ENCODE data around the gene AMIGO2.

The AMIGO2 gene, protein sequence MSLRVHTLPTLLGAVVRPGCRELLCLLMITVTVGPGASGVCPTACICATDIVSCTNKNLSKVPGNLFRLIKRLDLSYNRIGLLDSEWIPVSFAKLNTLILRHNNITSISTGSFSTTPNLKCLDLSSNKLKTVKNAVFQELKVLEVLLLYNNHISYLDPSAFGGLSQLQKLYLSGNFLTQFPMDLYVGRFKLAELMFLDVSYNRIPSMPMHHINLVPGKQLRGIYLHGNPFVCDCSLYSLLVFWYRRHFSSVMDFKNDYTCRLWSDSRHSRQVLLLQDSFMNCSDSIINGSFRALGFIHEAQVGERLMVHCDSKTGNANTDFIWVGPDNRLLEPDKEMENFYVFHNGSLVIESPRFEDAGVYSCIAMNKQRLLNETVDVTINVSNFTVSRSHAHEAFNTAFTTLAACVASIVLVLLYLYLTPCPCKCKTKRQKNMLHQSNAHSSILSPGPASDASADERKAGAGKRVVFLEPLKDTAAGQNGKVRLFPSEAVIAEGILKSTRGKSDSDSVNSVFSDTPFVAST

DNA sequence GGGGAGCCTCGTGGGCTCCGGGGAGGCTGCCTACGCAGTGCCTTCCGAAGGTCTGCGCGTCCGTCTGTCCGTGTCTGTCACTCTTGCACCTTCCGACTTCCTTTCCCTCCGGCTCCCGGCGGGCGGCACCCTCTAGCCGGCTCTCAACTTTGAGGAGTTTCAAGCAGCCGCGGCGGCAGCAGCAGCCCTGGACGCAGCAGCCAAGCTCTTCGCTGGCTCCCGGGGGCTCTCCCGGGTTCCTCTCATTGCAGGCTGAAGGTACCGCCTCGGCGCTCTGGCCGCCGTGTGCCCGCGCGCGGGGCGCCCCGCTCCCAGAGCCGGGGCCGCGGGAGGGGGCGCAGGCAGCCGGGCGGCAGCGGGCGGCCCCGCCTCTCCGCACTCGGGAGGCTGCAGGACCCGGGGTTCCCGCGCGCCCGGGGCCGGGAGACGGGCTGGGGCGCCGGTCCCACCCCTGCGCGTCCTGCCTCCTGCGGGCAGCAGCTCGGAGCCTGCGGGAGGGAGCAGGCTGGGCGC, at the start of gene AMIGO2, which contains the start of gene PCED1B:
Gene AMIGO2, minus strand, starts transcription at position 492 of the 513 bp plus-strand sequence. CDS start 957 bp downstream, outside the sequence.
Gene PCED1B, plus strand, starts transcription at position 154 of the 513 bp plus-strand sequence. CDS start 155,443 bp downstream, outside the sequence.
- H3K4me3 ChIP-seq (ENCODE audit: low read depth, low read length): peak within 1 kb of the TSS; percentile 37
- TF ChIP-seq, protein P1, sequence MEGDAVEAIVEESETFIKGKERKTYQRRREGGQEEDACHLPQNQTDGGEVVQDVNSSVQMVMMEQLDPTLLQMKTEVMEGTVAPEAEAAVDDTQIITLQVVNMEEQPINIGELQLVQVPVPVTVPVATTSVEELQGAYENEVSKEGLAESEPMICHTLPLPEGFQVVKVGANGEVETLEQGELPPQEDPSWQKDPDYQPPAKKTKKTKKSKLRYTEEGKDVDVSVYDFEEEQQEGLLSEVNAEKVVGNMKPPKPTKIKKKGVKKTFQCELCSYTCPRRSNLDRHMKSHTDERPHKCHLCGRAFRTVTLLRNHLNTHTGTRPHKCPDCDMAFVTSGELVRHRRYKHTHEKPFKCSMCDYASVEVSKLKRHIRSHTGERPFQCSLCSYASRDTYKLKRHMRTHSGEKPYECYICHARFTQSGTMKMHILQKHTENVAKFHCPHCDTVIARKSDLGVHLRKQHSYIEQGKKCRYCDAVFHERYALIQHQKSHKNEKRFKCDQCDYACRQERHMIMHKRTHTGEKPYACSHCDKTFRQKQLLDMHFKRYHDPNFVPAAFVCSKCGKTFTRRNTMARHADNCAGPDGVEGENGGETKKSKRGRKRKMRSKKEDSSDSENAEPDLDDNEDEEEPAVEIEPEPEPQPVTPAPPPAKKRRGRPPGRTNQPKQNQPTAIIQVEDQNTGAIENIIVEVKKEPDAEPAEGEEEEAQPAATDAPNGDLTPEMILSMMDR (IDR thresholded peaks at IDR 0.05; ENCODE audit: insufficient read depth, low read depth, low read length, missing control alignments): peak; percentile 37
- peak; percentile 56 for DNase-seq (ENCODE audit: low read depth)

DNA sequence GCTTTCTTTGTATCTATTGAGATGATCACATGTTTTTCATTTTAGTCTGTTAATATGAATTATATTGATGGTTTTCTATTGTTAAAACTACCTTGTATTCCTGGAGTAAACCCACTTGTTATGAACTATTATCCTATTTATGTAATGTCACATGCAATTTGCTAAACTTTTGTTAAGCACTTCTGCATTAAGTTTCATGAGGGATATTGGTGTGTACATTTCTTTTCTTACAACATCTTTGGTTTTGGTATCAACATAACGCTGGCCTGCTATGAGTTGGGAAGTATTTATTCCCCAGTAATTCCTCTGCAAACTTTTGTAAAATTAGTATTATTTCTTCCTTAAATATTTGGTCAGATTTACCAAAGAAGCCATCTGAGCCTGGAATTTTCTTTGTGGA, 46.5 kb upstream of the AMIGO2 start:
- no peak overlapping the region for H3K4me3 ChIP-seq (ENCODE audit: low read depth, low read length)
- TF ChIP-seq, protein P1 (IDR thresholded peaks at IDR 0.05; ENCODE audit: insufficient read depth, low read depth, low read length, missing control alignments): no peak
- no peak for DNase-seq (ENCODE audit: low read depth)

DNA sequence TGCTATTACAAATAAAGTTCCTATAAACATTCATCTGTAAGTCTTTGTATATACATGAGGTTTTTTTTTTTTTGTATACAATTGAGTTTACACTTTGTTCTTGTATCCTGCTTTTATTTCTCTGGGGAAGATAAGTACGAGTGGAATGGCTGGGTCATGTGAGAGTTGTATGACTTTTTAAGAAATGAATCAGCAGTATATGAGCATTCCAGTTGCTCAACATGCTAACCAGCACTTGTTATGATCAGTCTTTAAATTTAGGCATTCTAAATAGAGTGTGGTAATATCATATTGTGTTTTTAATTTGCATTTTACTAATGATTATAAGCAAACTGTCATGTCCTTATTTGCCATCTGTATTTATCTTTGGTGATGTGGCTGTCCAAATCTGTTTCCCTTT, 44.7 kb upstream of the AMIGO2 start:
- TF ChIP-seq, protein P1 (IDR thresholded peaks at IDR 0.05; ENCODE audit: insufficient read depth, low read depth, low read length, missing control alignments): no peak
- no peak for DNase-seq (ENCODE audit: low read depth)

DNA sequence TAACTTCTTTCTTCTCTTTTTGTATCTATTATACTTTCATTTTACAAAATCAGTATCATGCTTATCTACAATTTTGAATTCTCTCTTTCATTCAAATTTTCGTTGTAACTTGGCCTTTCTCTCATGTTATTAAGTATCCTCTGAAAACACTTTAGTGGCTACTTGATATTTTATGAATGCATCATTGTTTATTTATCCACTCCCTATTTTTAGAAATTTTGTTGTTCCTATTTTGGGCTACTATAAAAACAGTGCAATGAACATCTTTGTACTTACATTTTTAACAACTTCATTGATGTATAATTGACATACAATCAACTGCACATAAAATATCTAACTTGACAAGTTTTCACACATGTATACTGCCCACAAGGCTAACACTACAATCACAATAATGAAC, 44.0 kb upstream of the AMIGO2 start:
- DNase-seq (ENCODE audit: low read depth): no peak
- TF ChIP-seq, protein P1 (IDR thresholded peaks at IDR 0.05; ENCODE audit: insufficient read depth, low read depth, low read length, missing control alignments): no peak
- no peak overlapping the region for H3K4me3 ChIP-seq (ENCODE audit: low read depth, low read length)

More for the DNA sequence above, 44.7 kb upstream of the AMIGO2 start:
- H3K4me3 ChIP-seq (ENCODE audit: low read depth, low read length): no peak overlapping the region

DNA sequence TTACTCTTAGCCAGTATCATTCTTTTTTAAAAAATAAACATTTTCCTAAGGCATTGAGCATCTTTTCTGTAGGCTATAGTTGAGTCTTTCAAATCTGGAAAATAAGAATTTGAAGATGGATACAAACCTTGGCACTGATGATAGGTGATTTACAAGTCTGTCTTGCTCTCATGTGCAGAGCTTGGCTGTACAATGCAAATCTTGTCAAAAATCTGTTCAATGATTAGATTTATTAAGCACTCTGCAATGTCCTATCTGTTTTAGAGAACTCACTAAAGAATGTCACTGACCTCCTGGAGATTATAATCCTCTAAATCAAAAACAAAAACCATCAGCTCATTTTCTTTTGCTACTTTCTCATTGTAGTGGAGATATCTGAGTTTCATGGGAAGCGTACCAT, 42.8 kb upstream of the AMIGO2 start:
- no peak for DNase-seq (ENCODE audit: low read depth)
- TF ChIP-seq, protein P1 (IDR thresholded peaks at IDR 0.05; ENCODE audit: insufficient read depth, low read depth, low read length, missing control alignments): no peak
- no peak overlapping the region for H3K4me3 ChIP-seq (ENCODE audit: low read depth, low read length)

DNA sequence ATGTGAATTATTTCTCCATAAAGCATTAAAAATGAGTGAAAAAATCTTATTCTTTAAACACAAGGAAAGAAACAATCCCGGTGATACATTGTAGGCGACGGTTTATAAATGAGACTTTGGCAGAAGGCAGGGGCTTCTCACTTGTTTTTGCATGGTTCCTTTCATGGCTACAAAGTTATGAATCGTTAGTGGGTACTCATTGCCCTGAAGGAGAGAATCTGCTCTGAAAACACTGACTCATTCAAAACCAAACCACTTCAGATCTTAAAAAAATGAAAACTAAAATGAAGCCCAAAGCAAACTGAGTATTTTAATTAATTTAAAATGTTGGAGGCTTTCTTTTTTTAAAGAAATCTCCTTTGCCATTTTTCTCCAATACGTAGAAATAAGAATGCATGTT, 41.4 kb upstream of the AMIGO2 start:
- no peak for DNase-seq (ENCODE audit: low read depth)
- H3K4me3 ChIP-seq (ENCODE audit: low read depth, low read length): no peak overlapping the region

More for the DNA sequence above, 41.4 kb upstream of the AMIGO2 start:
- TF ChIP-seq, protein P1 (IDR thresholded peaks at IDR 0.05; ENCODE audit: insufficient read depth, low read depth, low read length, missing control alignments): no peak
